Activated CD4-positive, alpha-beta T cell treated with anti-CD3 and anti-CD28 coated beads for 24 hours (primary cell): ENCODE data around the gene SMIM38.

Experiments used
- DNase-seq, 2 donors: peaks; one replicate each; pipeline ENCODE4 v3.0.0-alpha.2; 2020; ENCODE audit warnings: low read depth in 2 of 2

The SMIM38 gene

GRCh38 chr11:69155302-69156234 is at the start of gene SMIM38:
Gene SMIM38 (plus strand): TSS chr11:69155935. CDS start chr11:69157847, 1,912 bp downstream.
- no peak for DNase-seq

DNA sequence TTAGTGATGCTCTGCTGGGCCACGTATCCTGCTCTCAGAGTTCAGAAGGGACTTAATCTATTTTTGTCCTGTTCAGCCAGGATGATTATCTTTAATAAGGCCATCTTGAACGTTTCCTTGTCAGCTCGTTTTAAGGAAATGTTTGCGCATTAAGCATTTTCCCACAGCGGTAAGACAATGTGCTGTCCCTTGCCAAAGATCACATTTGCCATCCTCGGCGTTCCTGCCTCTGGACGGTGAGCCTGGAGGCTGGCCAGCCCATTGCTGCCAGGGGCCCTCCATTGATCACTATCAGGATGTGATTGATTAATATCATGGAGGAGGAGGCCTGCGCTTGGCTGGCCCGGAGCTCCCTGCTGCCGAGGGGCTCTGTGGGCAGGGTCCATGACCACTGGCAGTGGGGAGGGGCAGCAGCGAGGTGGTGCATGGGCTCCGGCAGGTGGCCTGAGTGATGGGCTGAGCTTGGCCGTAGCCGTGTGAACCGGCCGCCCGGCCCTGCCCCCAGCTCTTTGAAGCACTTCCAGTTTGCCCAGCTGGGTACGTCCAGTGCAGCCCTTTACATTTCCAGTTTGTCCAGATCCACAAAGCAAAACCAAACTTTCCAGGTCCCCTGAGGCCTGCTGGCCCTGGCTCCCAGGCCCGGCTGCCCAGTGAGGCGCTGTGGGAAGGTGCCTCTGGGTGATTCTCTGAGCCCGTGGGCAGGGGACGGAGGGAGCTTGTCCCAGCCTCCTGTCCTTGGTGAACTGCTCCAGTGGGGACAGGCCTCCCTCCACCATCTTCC is 49.5 kb upstream of the SMIM38 start:
- DNase-seq = no peak

DNA sequence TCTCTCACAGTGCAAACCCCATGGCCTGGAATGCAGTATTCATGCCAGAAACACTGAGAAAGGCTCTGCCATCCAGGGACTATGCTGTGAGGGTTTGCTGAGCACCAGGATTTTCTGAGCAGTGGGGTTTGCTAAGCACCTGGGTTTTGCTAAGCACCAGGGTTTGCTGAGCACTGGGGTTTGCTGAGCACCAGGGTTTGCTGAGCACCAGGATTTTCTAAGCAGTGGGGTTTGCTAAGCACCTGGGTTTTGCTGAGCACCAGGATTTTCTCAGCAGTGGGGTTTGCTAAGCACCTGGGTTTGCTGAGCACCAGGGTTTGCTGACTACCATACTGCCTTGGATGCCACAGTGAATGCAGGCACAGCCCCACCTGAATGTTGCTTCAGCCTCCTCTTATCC is 48.3 kb upstream of the SMIM38 start:
- DNase-seq = no peak

DNA sequence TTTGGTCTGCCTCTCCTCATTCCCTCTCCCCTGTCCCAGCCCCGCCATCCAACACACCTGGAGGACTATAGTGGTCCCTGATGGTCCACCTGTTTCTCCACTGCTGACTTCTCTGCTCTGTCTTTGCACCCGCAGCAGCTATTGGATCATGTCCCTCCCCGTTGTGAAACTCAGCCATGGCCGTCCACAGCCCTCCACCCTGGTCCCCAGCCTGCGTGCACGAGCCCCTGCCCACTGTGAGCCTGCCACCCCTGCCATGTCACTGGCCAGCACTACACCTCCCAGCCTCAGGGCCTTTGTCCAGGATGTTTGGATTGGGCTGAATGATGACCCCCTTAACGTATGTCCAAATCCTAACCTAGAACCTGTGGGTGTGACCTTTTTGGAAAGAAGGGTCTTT is 47.7 kb upstream of the SMIM38 start:
- no peak for DNase-seq

GRCh38 chr11:69108559-69108958 is 47.2 kb upstream of the SMIM38 start:
- no peak for DNase-seq

DNA sequence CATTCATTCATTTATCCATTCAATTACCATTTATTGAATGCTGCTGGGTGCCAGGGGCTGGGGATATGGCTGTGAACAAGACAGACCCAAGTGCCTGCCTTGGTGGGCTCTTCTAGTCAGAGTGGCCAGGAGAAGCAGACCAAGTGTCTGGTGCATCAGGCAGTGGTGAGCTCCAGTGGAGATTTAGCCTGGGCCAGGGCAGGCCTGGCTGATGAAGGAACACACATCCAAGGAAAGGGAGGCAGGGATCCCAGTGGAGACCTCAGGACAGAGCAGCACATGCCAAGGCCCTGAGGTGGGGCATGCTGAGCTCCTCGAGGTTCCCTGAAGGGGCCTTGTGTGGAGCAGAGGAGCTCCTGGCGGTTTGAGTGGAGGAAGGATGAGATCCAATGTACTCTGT is 46.6 kb upstream of the SMIM38 start:
- no peak for DNase-seq

GRCh38 chr11:69110451-69110850 is 45.3 kb upstream of the SMIM38 start:
- DNase-seq = no peak

- no peak for DNase-seq
Observed at GRCh38 chr11:69111624-69112542, 43.9 kb upstream of the SMIM38 start.

GRCh38 chr11:69113226-69113625 is 42.5 kb upstream of the SMIM38 start:
- no peak for DNase-seq

DNA sequence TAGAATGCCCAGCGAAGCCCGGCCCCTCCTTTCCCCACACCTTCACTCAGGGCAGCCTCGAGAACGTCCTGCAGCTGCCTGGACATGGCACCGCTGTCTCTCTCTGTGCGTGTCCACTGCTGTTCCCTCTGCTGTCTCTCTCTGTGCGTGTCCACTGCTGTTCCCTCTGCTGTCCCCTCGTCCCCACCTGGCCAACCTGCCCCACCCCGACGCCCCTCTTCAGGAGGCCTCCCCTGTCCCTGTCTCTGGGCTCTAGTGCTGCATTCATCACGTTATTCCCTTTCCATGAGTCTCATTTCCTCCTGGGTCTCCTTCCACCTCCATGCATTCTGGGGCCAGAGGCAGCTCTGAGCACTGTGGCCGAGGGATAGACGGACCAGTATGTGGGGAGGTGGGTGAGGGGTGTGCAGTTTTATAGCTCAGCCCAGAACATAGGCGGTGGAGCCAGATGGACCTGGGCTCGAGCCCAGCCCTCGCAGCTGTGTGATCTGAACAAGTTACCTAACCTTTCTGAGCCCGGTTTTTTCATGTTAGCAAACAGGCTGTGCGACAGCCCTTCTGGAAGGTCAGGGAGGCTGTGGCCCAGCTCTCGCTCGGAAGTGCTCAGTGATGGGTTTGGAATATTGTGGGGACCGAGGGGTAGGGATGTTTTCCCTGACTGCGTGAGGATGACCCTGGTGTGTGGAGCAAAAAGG is 41.9 kb upstream of the SMIM38 start:
- no peak for DNase-seq

- DNase-seq = no peak
Observed at GRCh38 chr11:69114362-69114761, 41.4 kb upstream of the SMIM38 start.

DNA sequence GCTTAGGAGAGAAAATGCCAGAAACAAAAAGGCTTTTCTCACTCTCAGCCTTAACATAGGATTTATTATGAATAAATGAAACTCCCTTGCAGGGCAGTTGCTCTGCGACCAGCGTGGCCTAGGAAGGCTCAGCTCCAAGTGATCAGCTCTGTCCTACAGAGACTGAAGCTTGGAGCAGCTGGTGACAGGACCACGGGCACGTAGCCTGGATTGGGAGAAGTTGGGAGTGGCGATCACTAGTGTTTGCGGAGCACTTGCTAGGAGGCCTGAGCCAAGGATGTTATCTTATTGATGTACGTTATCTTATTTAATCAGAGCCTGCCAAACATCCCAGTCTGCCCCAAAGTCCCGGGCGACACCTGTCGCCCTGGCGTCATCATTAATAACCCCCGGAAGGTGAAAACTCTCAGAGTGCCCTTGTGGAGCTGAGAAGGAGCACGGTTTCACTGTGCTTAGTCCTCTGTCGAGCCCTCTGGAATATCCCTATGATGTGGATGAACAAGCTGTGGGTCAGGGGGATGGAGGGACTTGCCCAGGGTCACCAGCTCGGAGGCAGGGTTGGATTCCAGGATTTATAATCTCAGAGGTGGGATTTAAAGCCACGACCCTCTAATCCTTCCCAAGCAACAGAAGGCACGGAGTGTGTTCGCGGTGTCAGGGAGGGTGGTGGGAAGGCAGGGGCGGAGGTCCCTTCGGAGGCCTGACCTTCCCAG is 40.8 kb upstream of the SMIM38 start:
- DNase-seq = no peak

GRCh38 chr11:69115586-69116560 is 39.9 kb upstream of the SMIM38 start:
- no peak for DNase-seq

GRCh38 chr11:69116671-69117070 is 39.1 kb upstream of the SMIM38 start:
- no peak for DNase-seq

DNA sequence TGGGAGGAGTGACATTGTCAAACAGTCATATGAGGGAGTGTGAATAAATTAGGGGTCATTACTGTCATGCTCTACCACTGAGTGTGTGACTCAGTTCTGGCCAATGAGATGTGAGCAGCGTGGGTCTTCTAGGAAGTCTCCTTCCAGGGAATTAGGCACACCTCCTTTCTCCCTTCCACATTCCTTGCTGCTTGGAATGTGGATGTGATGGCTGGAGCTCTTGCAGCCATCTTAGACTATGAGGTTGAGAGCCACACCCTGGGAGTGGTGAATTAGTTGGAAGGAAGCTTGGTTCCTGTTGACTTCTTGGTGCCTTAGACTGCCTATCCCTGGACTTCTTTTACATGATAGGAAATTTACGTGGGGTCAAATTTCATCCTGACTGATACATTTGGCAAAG is 36.5 kb upstream of the SMIM38 start:
- DNase-seq = no peak

GRCh38 chr11:69120096-69120875 is 35.4 kb upstream of the SMIM38 start:
- no peak for DNase-seq

- DNase-seq = no peak
Observed at GRCh38 chr11:69121021-69121420, 34.7 kb upstream of the SMIM38 start.

- no peak for DNase-seq
Observed at GRCh38 chr11:69121621-69122325, 34.0 kb upstream of the SMIM38 start.
